Endothelial cell of umbilical vein (primary cell): ENCODE results near the gene ACO2. TPM values are rescaled to one million over a fixed set of nuclear protein-coding genes. Genes with fewer than 3 reads are reported as not detected.

Source experiments
- BruUV-seq: library from RNA; stranded (reverse); fragments of 400-500 nt; replicated peaks from 2 replicates; lab custom pipeline; 2021; lab: Mats Ljungman, UMichigan
- CTCF ChIA-PET: fragments of 300-600, 350-600 bp; sonication (Branson Sonifier 250); formaldehyde crosslinking; loops from one replicate; lab custom pipeline; 2021; ENCODE audit warnings: antibody characterized with exemption, inconsistent platforms; lab: Charles Lee
- POLR2A ChIA-PET: fragments of 300-600, 350-600 bp; sonication (Branson Sonifier 250); formaldehyde crosslinking; loops from one replicate; lab custom pipeline; 2021; ENCODE audit warnings: antibody characterized with exemption, inconsistent platforms; lab: Charles Lee
- DNase-seq: peaks from one replicate; pipeline ENCODE4 v3.0.0-alpha.2; 2011; ENCODE audit warnings: low read depth, low spot score
- FAIRE-seq: peaks from 2 replicates; lab custom pipeline; 2011; peaks lifted over from hg19 to GRCh38; lab: Jason Lieb, UNC
- H2AFZ ChIP-seq: 2 replicates; pipeline ENCODE4 v1.6.0; 2012; ENCODE audit warnings: low read depth, low read length, control low read depth, inconsistent platforms
- H3K27ac ChIP-seq: 2 replicates; pipeline ENCODE4 v1.5.1; 2011; ENCODE audit warnings: low read depth, mild to moderate bottlenecking, control low read depth, low read length, moderate library complexity; ENCODE audit not compliant: insufficient read depth
- H3K27me3 ChIP-seq, 2 experiments: 2 replicates each; pipeline versions ENCODE4 v1.6.0 to v1.6.1; 2011; ENCODE audit warnings: low read length in 2 of 2, mixed read lengths in 1 of 2; ENCODE audit not compliant: control insufficient read depth in 2 of 2, insufficient read depth in 2 of 2
- H3K36me3 ChIP-seq, 2 experiments: 2 replicates in 1 of 2; 3 replicates in 1 of 2; pipeline ENCODE4 v1.5.1; 2011; ENCODE audit warnings: low read length in 2 of 2, mild to moderate bottlenecking in 1 of 2, moderate library complexity in 1 of 2; ENCODE audit not compliant: control insufficient read depth in 2 of 2, insufficient read depth in 2 of 2; ENCODE audit errors: extremely low read depth in 1 of 2
- H3K4me1 ChIP-seq: 3 replicates; pipeline ENCODE4 v1.5.1; 2011; ENCODE audit warnings: mild to moderate bottlenecking, low read length; ENCODE audit not compliant: control insufficient read depth, insufficient read depth; ENCODE audit errors: extremely low read depth
- H3K4me2 ChIP-seq: 2 replicates; pipeline ENCODE4 v1.6.1; 2011; ENCODE audit warnings: low read length, control low read depth, mixed read lengths; ENCODE audit not compliant: insufficient read depth
- H3K4me3 ChIP-seq, 3 experiments: fragments of 200-600 bp in 1 of 3; sonication (generic), shearing (Covaris generic) in 1 of 3; replicated peaks in 1 of 3; 2 replicates each; pipeline ENCODE4 v1.5.1; 2011 to 2016; ENCODE audit warnings: control low read depth in 3 of 3, low read length in 3 of 3, mild to moderate bottlenecking in 2 of 3, inconsistent platforms in 1 of 3, low read depth in 1 of 3, moderate library complexity in 1 of 3; ENCODE audit not compliant: insufficient read depth in 1 of 3
- H3K79me2 ChIP-seq: 2 replicates; pipeline ENCODE4 v1.6.0; 2012; ENCODE audit warnings: low read length, inconsistent platforms; ENCODE audit not compliant: control insufficient read depth, insufficient read depth
- H3K9ac ChIP-seq: replicated peaks from 2 replicates; pipeline ENCODE3; 2011; ENCODE audit warnings: low read length, control low read depth; ENCODE audit not compliant: insufficient read depth; ENCODE audit errors: extremely low read depth
- H3K9me1 ChIP-seq: replicated peaks from 3 replicates; pipeline ENCODE4 v1.6.0; 2011; ENCODE audit warnings: mild to moderate bottlenecking, low read length; ENCODE audit not compliant: control insufficient read depth, insufficient read depth; ENCODE audit errors: extremely low read depth
- H3K9me3 ChIP-seq: replicated peaks from 2 replicates; pipeline ENCODE4 v1.5.1; 2012; ENCODE audit warnings: low read length, inconsistent platforms; ENCODE audit not compliant: control insufficient read depth, insufficient read depth
- H4K20me1 ChIP-seq: replicated peaks from 2 replicates; pipeline ENCODE3; 2011; ENCODE audit warnings: mild to moderate bottlenecking, low read length; ENCODE audit not compliant: control insufficient read depth, insufficient read depth; ENCODE audit errors: extremely low read depth
- FOS ChIP-seq: IDR thresholded peaks from 2 replicates; pipeline ENCODE4 v1.6.1; 2011; ENCODE audit warnings: mild to moderate bottlenecking, low read length, moderate library complexity, borderline replicate concordance; ENCODE audit not compliant: insufficient read depth
- JUN ChIP-seq: IDR thresholded peaks from 2 replicates; pipeline ENCODE4 v1.6.1; 2011; ENCODE audit warnings: borderline replicate concordance, low read depth; ENCODE audit not compliant: insufficient read length, insufficient read depth
- MYC ChIP-seq: IDR thresholded peaks from one replicate; pipeline ENCODE4 v1.6.1; 2011; ENCODE audit warnings: mild to moderate bottlenecking, low read depth, low read length
- dilution Hi-C: fragments of 300-500 bp; cut with MboI; formaldehyde crosslinking; loops from one replicate; pipeline ENCODE4 v1.15.0; 2019; ENCODE audit warnings: low sequenced_read_pairs; ENCODE audit not compliant: extremely low pct_ligation_motif_present
- intact Hi-C: fragments of 100-400 bp; cut with micrococcal nuclease; formaldehyde crosslinking; loops from one replicate; pipeline ENCODE4 v1.10.0; 2022
- polyA plus RNA-seq, 4 experiments: library from polyadenylated mRNA; depleted of rRNA in 3 of 4; stranded (reverse) in 3 of 4; unstranded in 1 of 4; fragments of >200 nt; gene quantifications; 2 replicates each; pipeline versions ENCODE4 v1.2.1 to v1.2.3, GENCODE V29; 2011 to 2012; ENCODE audit warnings: missing spikeins in 1 of 4
- total RNA-seq: library from RNA; stranded (reverse); gene quantifications from 2 replicates; pipeline ENCODE4 v1.2.3, GENCODE V29; 2021
- TF ChIP-seq, protein P1 (sequence below), 2 donors: IDR thresholded peaks; 1 replicate in 1 of 2; 2 replicates in 1 of 2; pipeline ENCODE4 v1.5.1; 2011; ENCODE audit warnings: low read length in 2 of 2, mild to moderate bottlenecking in 2 of 2, moderate library complexity in 2 of 2, control low read depth in 1 of 2, inconsistent platforms in 1 of 2, low read depth in 1 of 2; ENCODE audit not compliant: insufficient read depth in 1 of 2; ENCODE audit errors: extremely low read depth in 1 of 2
- TF ChIP-seq, protein P2 (sequence below): IDR thresholded peaks from 2 replicates; pipeline ENCODE4 v1.6.1; 2011; ENCODE audit not compliant: insufficient read depth, insufficient read length

Gene ACO2
- total and polyA plus RNA-seq, 2 donors (not counting 3 experiments of a cell fraction or from before 2014, with no cell fraction given) = 63.8 to 79.7 TPM

DNA sequence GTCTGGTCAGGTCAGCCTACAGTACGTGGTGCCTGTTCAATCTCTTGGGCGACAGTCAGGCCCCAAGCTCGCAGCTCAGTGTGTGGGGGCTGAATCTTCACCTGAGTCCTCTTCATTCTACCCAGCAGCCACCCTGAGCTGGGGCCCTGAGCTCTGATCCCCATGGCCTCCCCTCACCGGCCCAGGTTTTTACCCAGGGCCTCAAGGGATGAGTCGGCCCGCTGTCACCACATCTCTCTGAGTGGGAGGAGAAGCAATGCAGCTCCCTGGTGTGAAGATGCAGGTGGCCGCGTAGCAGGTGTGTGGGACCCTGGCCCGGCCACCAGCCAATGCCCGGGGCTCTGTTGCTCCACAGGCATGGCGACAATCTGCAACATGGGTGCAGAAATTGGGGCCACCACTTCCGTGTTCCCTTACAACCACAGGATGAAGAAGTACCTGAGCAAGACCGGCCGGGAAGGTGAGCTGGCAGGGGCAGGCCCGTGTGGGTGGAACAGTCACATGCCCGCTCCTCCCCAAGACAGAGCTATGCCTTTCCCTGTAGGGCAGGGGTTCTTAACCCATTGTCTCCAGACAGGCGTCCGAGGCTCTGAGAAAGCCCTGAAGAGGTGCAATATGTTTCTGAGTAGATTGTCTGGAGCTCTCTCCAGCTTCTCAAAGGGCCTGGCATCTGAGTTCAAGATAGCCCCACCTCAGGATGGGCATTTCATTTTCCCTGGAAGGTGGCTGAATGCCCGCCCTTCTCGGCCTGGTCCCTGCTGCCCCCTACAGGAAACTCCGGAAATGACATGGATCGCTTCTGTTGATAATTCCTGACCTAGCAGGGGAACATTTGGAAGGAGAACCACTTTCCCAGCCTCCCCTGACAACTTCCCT lies 48.5 kb downstream of the ACO2 start:
- no peaks in the 10 kb centered on the region for H4K20me1 ChIP-seq
- FAIRE-seq (peak; percentile 98), DNase-seq (peak; percentile 64)
- dilution Hi-C loops (no loop called here), intact Hi-C loops (loop anchor here (1.0 kb wide), 2 partner anchors 48 to 113 kb away; partner anchors contain the start of gene ACO2)
- no peak overlapping the region for H3K4me3 ChIP-seq
- no peak overlapping the region for H3K4me2 ChIP-seq
- no peaks in the 10 kb centered on the region for H3K9me1 ChIP-seq
- POLR2A ChIA-PET = interaction anchor here (0.6 kb wide), 1 partner anchor 66 kb away, joined by 3 read pairs; no protein-coding TSS in a partner anchor
- TF ChIP-seq, protein P1, sequence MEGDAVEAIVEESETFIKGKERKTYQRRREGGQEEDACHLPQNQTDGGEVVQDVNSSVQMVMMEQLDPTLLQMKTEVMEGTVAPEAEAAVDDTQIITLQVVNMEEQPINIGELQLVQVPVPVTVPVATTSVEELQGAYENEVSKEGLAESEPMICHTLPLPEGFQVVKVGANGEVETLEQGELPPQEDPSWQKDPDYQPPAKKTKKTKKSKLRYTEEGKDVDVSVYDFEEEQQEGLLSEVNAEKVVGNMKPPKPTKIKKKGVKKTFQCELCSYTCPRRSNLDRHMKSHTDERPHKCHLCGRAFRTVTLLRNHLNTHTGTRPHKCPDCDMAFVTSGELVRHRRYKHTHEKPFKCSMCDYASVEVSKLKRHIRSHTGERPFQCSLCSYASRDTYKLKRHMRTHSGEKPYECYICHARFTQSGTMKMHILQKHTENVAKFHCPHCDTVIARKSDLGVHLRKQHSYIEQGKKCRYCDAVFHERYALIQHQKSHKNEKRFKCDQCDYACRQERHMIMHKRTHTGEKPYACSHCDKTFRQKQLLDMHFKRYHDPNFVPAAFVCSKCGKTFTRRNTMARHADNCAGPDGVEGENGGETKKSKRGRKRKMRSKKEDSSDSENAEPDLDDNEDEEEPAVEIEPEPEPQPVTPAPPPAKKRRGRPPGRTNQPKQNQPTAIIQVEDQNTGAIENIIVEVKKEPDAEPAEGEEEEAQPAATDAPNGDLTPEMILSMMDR (IDR thresholded peaks at IDR 0.05; ENCODE audit: extremely low read depth in 1 of 2, insufficient read depth in 1 of 2, low read depth in 1 of 2, low read length in 2 of 2) = peak; percentile 80 to 89
- no peak for TF ChIP-seq JUN
- no peaks in the 10 kb centered on the region for H3K27me3 ChIP-seq
- peaks cover 3% of the 10 kb centered on the region for H3K4me1 ChIP-seq
- H3K79me2 ChIP-seq = no peaks in the 10 kb centered on the region
- no peak overlapping the region for H3K9ac ChIP-seq
- H3K36me3 ChIP-seq = peaks cover 0 to 19% of the 10 kb centered on the region in 2 experiments
- CTCF ChIA-PET = interaction anchor here (0.6 to 7.5 kb wide), 40 partner anchors 8 to 595 kb away, joined by 3 to 251 read pairs (median 6); partner anchors contain the start of genes ACO2, PHF5A, POLR3H and TEF
- BruUV-seq = no TSS peak
- H3K27ac ChIP-seq = no peak overlapping the region
- H3K9me3 ChIP-seq = no peaks in the 10 kb centered on the region
- H2AFZ ChIP-seq = no peak overlapping the region

DNA sequence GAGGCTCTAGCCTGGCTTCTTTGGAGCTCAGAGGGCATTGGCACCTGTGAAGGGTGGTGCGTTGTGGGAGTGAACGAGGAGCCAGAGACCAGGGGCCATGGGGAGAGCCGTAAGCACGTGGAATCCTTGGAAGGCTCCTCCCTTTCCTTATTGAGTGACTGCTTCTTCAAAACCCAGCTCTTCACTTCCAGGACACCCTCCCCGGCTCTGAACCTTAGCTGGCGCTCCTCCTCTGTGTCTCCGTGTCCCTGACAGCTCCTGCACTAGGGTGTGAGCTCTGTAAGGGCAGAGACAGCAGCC lies 49.1 kb downstream of the ACO2 start:
- H3K4me2 ChIP-seq = no peak overlapping the region
- no peaks in the 10 kb centered on the region for H3K9me1 ChIP-seq
- H3K27me3 ChIP-seq = no peaks in the 10 kb centered on the region
- DNase-seq = no peak
- intact Hi-C loops (no loop called here), dilution Hi-C loops (no loop called here)
- H3K4me3 ChIP-seq = no peak overlapping the region
- no TSS peak for BruUV-seq
- H3K36me3 ChIP-seq = peaks cover 0 to 19% of the 10 kb centered on the region in 2 experiments
- peaks cover 3% of the 10 kb centered on the region for H3K4me1 ChIP-seq
- H3K27ac ChIP-seq = no peak overlapping the region
- H4K20me1 ChIP-seq = no peaks in the 10 kb centered on the region
- H3K79me2 ChIP-seq = no peaks in the 10 kb centered on the region
- TF ChIP-seq, protein P2, sequence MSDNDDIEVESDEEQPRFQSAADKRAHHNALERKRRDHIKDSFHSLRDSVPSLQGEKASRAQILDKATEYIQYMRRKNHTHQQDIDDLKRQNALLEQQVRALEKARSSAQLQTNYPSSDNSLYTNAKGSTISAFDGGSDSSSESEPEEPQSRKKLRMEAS = no peak
- TF ChIP-seq FOS (no peak), MYC (no peak)
- H3K9ac ChIP-seq = no peak overlapping the region
- POLR2A ChIA-PET = no interaction called here
- CTCF ChIA-PET = interaction anchor here (0.6 to 7.5 kb wide), 33 partner anchors 9 to 595 kb away, joined by 3 to 251 read pairs (median 7); partner anchors contain the start of genes ACO2, PHF5A, POLR3H and TEF
- H2AFZ ChIP-seq = no peak overlapping the region
- no peak for FAIRE-seq
- no peaks in the 10 kb centered on the region for H3K9me3 ChIP-seq
